ENCODE data around the gene AGBL1. TPM values are rescaled to one million over a fixed set of nuclear protein-coding genes. Genes with fewer than 3 reads are reported as not detected.

Gene AGBL1
- total RNA-seq, 1 donor from 2014 or later, result not detected

GRCh38 chr15:86865920-86866319, 786.2 kb downstream of the AGBL1 start:
- H3K36me3 Mint-ChIP-seq (ENCODE audit: unreplicated experiment), result no peaks in the 10 kb centered on the region
- H3K9me3 Mint-ChIP-seq (ENCODE audit: unreplicated experiment), result peaks cover 27% of the 10 kb centered on the region
- H3K27ac Mint-ChIP-seq (ENCODE audit: unreplicated experiment), result no peak overlapping the region
- no peaks in the 10 kb centered on the region for H3K27me3 Mint-ChIP-seq (ENCODE audit: unreplicated experiment)
- TF ChIP-seq, protein P1, sequence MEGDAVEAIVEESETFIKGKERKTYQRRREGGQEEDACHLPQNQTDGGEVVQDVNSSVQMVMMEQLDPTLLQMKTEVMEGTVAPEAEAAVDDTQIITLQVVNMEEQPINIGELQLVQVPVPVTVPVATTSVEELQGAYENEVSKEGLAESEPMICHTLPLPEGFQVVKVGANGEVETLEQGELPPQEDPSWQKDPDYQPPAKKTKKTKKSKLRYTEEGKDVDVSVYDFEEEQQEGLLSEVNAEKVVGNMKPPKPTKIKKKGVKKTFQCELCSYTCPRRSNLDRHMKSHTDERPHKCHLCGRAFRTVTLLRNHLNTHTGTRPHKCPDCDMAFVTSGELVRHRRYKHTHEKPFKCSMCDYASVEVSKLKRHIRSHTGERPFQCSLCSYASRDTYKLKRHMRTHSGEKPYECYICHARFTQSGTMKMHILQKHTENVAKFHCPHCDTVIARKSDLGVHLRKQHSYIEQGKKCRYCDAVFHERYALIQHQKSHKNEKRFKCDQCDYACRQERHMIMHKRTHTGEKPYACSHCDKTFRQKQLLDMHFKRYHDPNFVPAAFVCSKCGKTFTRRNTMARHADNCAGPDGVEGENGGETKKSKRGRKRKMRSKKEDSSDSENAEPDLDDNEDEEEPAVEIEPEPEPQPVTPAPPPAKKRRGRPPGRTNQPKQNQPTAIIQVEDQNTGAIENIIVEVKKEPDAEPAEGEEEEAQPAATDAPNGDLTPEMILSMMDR (IDR thresholded peaks at IDR 0.05), result no peak
- DNase-seq (ENCODE audit: extremely low spot score, unreplicated experiment), result no peak
- no peak overlapping the region for H3K4me3 Mint-ChIP-seq (ENCODE audit: unreplicated experiment)
- H3K4me1 Mint-ChIP-seq (ENCODE audit: unreplicated experiment), result no peaks in the 10 kb centered on the region

DNA sequence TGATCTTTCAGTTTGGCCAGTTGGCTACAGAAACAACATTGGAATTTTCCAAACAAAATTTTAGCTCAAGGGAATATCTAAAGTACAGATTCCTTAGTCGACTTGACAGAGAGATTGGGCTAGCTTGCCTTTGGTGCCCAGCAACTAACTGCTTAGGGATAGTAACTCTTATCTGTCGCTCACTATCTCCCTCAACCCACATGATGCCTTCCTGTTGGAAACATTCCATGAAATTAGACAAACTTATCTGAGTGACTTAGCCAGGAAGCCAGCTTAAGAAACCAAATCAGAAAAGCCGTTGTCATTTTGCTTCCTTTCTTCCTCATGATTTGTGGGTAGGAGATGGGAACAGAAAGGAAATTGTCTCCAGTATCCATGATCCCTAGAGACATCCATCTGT, 791.2 kb downstream of the AGBL1 start:
- Mint-ChIP-seq H3K27ac (ENCODE audit: unreplicated experiment) (no peak overlapping the region), H3K36me3 (ENCODE audit: unreplicated experiment) (no peaks in the 10 kb centered on the region), H3K4me3 (ENCODE audit: unreplicated experiment) (no peak overlapping the region), H3K9me3 (ENCODE audit: unreplicated experiment) (peaks cover 22% of the 10 kb centered on the region), H3K27me3 (ENCODE audit: unreplicated experiment) (no peaks in the 10 kb centered on the region), H3K4me1 (ENCODE audit: unreplicated experiment) (no peaks in the 10 kb centered on the region)
- DNase-seq (ENCODE audit: extremely low spot score, unreplicated experiment), result no peak
- TF ChIP-seq, protein P1 (IDR thresholded peaks at IDR 0.05), result no peak

DNA sequence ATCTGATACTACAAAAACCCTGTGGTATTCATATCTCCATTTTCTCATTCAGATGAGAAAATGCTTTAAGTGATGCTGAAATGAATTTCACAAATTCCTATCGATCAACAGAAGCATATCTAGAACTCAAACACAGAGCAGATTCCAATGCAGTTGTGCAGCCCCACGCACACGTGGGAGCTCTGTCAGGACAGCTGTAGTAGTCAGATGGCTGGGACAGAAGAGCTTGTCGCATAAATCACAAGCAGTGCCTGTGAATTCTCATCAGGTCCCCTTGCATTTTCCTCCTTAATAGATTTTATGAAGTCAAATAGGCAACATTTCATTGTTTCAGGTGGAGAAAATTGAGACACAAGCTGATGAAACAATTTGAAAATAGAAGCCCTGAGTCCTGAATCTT, 792.3 kb downstream of the AGBL1 start:
- no peak overlapping the region for H3K27ac Mint-ChIP-seq (ENCODE audit: unreplicated experiment)
- no peak for DNase-seq (ENCODE audit: extremely low spot score, unreplicated experiment)
- TF ChIP-seq, protein P1 (IDR thresholded peaks at IDR 0.05), result no peak
- no peaks in the 10 kb centered on the region for H3K4me1 Mint-ChIP-seq (ENCODE audit: unreplicated experiment)
- peaks cover 19% of the 10 kb centered on the region for H3K9me3 Mint-ChIP-seq (ENCODE audit: unreplicated experiment)
- H3K27me3 Mint-ChIP-seq (ENCODE audit: unreplicated experiment), result no peaks in the 10 kb centered on the region
- no peaks in the 10 kb centered on the region for H3K36me3 Mint-ChIP-seq (ENCODE audit: unreplicated experiment)
- H3K4me3 Mint-ChIP-seq (ENCODE audit: unreplicated experiment), result no peak overlapping the region

DNA sequence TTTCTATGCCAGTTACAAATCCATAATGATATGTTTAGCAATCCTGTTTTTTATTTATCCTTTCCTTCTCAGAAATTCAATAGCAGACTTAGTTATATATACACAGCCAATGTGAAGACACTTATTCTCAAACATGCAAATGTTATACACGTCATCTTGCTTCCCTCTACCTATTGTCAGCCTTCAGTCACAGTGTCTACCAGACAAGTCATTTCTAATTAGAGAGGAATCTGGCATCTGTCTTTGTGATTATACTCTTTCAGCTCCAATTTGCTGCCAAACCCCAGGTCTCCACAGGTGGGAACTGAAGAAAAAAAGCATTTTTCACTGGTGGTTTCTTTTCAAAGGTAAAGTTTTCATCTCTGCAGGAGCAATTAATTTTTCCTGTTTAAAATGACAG, 793.1 kb downstream of the AGBL1 start:
- TF ChIP-seq, protein P1 (IDR thresholded peaks at IDR 0.05), result no peak
- no peak overlapping the region for H3K4me3 Mint-ChIP-seq (ENCODE audit: unreplicated experiment)
- peaks cover 19% of the 10 kb centered on the region for H3K9me3 Mint-ChIP-seq (ENCODE audit: unreplicated experiment)
- no peak overlapping the region for H3K27ac Mint-ChIP-seq (ENCODE audit: unreplicated experiment)
- no peak for DNase-seq (ENCODE audit: extremely low spot score, unreplicated experiment)
- H3K27me3 Mint-ChIP-seq (ENCODE audit: unreplicated experiment), result no peaks in the 10 kb centered on the region
- H3K4me1 Mint-ChIP-seq (ENCODE audit: unreplicated experiment), result no peaks in the 10 kb centered on the region
- H3K36me3 Mint-ChIP-seq (ENCODE audit: unreplicated experiment), result no peaks in the 10 kb centered on the region

DNA sequence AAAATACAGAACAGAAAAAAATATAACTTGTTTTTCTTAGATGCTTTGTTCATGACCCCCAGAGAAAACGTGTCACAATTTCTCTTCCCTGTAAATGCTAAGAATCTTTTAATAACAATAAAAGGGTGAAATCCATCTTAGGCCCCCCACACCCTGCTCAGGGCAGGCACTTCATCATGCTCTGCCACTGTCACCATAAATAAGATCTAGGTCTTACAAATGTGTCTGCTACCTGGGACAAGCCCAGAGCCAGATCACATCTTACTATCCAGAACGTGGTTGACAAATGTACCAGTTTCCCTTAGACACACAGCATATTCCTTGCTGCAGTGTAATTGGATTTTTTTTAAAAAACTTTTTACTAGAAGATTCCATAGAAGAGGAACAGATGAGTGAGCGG, 795.4 kb downstream of the AGBL1 start:
- Mint-ChIP-seq H3K9me3 (ENCODE audit: unreplicated experiment) (peaks cover 6% of the 10 kb centered on the region), H3K27ac (ENCODE audit: unreplicated experiment) (no peak overlapping the region), H3K4me3 (ENCODE audit: unreplicated experiment) (no peak overlapping the region), H3K27me3 (ENCODE audit: unreplicated experiment) (no peaks in the 10 kb centered on the region), H3K4me1 (ENCODE audit: unreplicated experiment) (no peaks in the 10 kb centered on the region), H3K36me3 (ENCODE audit: unreplicated experiment) (no peaks in the 10 kb centered on the region)
- TF ChIP-seq, protein P1 (IDR thresholded peaks at IDR 0.05), result no peak
- DNase-seq (ENCODE audit: extremely low spot score, unreplicated experiment), result no peak

All from osteocyte (in vitro differentiated cells).